ENCODE data around the gene PEAK1.

DNA sequence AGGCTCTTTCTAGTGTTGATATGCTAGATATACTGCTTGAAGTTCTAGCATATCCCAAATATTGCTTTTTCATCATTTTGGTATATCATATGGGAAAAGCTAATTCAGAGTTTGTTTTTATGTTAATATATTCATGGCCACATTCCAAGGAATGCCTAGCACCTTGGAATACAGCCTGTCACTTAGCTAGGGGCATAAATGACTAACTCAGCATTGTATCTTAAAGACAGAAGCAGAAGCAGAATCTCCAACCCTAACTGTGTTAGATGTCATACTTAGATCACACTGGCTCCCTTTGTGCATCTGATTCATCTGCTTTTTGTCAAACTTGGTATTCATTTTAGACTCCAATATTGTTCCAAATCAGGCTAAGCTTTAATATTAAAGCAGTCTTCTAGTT lies 218.2 kb downstream of the PEAK1 start:
- TF ChIP-seq, protein P1, sequence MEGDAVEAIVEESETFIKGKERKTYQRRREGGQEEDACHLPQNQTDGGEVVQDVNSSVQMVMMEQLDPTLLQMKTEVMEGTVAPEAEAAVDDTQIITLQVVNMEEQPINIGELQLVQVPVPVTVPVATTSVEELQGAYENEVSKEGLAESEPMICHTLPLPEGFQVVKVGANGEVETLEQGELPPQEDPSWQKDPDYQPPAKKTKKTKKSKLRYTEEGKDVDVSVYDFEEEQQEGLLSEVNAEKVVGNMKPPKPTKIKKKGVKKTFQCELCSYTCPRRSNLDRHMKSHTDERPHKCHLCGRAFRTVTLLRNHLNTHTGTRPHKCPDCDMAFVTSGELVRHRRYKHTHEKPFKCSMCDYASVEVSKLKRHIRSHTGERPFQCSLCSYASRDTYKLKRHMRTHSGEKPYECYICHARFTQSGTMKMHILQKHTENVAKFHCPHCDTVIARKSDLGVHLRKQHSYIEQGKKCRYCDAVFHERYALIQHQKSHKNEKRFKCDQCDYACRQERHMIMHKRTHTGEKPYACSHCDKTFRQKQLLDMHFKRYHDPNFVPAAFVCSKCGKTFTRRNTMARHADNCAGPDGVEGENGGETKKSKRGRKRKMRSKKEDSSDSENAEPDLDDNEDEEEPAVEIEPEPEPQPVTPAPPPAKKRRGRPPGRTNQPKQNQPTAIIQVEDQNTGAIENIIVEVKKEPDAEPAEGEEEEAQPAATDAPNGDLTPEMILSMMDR (IDR thresholded peaks at IDR 0.05): no peak
- TF ChIP-seq POLR2A (IDR thresholded peaks at IDR 0.05): no peak
- TF ChIP-seq EP300 (IDR thresholded peaks at IDR 0.05): no peak
